Islet precursor cell (in vitro differentiated cells): ENCODE measurements around the gene RPL10A.
A peak's percentile ranks its signal among the peaks of the same experiment; 100 is the strongest.

Experiments used
- DNase-seq: peaks from one replicate; pipeline ENCODE4 v3.0.0-alpha.2; 2018

Gene RPL10A

DNA sequence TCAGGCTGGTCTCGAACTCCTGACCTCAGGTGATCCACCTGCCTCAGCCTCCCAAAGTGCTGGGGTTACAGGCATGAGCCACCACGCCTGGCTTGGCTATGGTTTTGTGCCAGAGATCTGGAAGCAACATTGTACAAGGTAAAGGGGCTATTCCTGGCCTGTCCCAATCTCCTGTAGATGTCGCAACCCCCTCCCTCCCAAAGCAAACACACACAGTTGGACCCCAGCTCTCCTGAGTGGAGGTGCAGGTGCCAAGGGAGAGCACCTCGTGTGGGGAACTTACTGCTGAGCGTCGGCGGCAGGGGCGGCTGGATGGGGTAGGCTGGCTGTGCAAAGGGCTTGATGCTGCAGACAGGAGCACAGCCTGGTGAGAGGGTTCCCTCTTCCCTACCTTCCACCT lies 8.8 kb downstream of the RPL10A start:
- no peak for DNase-seq

DNA sequence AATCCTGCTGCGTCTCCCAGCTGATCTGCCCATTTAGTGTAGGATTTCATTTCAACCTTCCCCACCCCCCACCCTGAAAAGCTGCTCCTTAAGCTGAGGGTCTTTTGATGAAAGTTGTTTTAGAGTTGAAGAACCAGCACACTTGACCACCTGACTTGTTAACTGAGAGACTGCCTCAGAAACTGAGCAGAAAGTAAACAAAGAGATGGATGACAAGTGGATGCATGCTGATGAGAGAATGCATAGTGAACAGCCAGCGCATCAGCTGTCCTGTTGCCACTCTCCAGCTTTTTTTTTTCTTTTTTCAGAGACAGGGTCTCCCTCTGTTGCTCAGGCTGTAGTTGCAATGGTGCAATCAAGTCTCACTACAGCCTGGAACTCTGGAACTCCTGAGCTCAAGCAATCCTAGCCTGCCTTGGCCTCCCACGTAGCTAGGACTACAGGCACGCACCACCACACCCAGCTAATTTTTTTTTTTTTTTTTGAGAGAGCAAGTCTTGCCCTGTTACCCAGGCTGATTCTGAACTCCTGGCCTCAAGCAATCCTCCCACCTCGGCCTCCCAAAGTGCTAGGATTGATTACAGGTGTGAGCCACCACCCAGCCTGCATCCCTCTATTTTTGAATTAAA lies 9.5 kb downstream of the RPL10A start:
- DNase-seq: no peak

DNA sequence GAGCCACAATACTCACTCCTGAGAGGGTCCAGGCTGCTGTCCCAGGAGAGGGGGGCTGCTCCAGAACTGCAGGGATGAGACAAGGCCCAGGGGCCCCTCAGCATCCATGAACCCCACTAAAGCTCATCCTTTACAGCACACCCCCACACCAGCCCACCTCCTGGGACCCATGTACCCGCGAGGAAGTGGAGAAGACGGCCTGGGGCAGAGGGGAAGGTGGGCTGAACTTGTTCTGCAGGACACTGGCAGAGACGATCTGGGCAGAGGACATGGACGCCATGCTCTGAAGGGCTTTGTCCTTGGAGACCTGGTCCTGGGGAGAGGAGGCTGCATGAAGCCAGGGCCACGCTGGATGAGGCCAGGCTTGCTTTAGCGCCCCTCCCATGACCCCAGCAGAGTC lies 10.1 kb downstream of the RPL10A start:
- no peak for DNase-seq

DNA sequence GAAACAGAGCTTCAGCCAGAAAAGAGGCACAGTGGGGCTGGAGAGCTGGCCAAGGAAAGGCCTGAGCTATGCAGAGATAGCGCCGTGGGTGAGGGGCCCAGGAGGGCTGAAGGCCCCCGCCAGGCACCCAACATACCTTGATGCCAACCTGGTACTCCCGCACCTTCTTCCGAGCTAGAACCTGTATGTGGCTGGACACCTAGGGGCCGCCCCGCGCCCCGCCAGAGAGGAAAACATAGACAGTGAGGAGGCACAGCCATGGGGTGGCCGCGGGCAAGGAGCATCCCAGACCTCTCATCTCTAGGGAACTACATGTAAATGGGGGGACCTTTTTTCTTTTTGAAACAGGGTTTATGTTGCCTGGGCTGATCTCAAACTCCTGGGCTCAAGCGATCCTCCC lies 12.0 kb downstream of the RPL10A start:
- DNase-seq: no peak

DNA sequence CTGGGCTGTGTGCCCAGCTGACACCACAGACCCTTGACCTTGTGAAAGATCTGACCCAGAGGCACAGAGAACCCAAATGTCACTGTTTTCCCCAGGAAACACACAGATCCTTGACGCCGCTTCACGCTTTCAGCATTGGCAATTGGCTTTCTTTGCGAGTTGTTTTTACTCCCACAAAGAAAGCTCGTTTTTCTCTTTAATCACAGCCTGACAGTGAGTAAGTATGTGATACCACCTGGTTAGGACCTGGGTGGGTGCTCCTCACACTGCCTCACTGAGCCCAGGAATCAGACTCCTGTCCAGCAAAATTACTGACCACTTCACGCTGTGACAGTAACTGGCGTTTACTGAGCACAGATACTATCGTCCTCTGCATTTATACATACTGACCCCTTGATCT lies 13.0 kb downstream of the RPL10A start:
- DNase-seq: no peak

DNA sequence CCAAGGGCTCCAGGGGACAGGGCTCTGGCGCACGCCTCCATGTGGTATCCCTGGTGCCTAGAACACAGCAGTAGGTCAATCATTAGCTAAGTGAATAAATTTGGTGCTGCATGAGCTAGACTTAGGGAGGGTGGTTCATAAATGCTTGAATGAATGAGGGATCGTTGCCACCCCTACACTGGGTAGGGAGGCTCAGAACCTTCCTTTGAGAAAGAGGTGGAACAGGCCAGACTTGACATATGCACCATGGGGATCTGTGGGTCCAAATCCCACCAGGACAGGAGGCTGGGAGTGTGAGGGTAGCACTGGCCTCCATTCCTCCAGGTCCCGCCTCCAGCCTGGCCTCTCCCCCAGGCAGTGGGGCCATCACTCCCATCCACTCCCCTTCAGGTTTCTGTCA lies 14.9 kb downstream of the RPL10A start:
- DNase-seq: no peak

DNA sequence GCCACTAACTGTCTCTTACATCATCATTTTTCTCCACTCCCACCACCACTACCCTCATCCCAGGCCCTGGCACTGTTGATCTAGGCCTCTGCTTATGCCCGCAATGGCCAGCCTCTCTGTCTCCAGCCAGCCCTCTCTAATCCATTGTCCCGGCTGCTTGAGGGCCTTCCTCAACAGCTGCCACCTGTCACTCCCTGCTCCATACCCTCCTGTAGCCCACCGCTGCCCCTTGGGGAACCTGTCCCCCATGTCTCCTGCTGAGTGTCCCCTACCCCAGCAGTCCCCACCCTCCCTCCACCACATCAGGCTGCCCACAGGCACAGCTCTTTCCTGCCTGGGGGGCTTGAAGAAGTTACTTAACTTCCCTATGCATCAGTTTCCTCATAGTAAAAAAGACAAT lies 15.3 kb downstream of the RPL10A start:
- DNase-seq: no peak

DNA sequence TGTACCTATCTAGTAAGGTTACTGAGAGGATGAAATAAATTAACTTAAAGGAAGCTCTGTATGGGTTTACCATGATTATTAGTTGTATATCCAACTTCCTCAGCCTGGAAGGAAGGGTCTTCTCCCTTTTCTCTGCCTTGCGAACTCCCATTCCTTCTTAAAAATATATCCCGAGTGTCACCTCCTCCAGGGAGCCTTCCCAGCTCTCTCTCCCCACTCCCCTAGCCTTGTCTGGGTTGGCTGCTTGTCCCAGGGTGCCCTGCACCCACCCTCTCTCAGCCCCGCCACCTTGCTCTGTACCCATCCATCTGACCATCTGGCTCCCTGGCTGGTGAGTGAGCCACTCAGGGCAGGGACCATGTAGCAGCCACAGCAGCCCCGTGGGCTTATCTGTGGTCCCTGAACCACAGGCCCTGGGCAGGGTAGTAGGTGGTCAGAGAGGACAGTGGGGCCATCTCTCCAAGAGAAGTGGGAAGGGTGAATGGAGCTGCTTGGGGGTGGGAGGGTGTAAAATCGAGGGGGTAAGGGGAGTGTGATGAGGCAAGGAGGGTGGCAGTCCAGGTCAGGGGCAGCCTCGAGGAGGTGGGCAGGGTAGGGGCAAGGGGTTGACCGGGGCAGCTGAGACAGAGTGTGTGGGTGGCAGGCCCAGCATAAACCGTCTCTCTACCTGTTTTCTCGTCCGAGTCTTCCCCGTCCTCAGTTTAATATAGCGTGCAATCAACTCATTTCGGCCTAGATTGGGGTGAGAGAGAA lies 15.9 kb downstream of the RPL10A start:
- no peak for DNase-seq

DNA sequence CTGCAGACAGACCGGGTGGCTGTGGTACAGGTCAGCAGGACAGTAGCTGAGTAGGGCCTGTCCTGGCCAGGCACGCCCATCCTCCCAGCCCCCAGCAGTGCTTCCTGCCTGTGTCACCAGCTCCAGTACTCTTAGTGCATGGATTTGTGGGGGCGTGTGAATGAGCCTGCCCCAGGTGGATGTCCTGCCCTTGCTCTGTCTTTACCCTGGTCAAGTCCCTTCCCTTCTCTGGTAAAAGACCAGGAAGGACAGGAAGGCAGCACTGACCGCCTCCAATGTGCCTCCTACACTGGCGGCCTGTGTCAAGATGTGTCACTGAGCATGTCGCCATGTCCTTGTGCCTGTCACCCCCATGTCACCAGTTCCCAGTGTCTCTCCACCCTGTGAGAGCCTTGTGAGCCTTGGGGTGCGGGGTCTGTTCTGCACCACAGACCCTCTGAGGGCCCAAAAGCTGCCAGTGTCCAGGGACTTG lies 16.8 kb downstream of the RPL10A start:
- DNase-seq: peak; percentile 83

DNA sequence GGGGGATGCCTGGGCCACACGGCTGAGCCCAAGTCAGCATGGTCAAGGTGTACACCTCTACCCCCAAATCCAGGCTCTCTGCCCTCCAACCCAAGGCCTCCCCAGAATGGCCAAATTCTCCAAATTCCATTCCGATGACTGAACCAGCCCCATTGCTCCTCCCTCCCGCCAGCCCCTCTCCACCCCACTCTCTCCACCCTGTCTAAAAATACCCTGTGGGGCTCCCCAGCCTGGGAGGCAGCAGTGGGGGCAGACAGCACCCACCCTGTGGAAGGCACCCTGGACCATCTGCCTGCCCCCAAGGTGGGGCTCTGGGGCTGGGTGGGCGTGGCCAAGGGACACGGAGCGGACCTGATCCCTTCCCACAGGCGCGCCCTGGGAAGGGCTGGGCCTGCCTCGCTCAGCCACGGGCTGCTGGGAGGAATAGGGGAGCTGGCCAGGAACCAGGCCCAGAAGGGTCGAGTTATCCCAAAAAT lies 17.2 kb downstream of the RPL10A start:
- DNase-seq: peak; percentile 91

DNA sequence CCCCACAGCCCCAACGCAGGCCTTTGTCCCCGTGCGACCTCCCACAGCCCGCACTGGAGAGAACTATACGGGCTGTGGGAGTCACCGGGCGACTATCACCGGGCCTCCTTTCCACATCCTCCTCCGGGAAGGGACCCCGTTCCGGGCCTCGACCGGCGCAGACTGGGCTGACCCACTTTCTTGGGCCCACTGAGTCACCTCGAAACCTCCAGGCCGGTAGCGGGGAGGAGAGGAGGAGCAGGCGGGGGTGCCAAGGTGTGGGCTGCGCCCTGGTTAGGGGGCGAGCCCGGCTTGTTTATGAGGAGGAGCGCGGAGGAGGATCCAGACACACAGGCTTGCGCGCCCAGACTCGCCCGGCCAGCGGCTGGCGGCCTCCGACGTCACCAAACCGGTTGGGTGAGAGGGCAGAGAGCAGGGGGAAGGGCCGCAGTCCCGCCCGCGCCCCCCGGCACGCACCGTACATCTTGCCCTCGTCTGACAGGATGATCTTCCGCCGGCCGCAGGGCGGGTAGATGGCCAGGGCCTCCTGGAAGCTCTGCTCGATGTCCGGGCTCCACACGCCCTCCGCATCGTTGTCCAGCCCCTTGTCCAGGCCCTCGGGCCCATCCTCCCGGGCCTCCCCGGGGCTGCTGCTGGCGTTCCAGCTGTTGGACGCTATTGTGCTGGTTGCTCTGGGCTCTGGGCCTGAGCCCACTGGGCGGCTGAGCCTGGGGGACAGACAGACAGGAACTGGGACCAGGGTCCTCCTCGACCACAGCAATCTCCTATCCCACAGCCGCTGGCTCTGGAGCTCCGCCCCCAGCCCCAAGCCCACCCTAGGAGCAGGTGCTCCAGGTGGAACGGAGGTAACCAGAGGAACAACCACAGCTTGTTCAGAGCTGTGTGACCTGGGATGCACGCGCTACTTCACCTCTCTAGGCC lies 18.1 kb downstream of the RPL10A start:
- peak; percentile 98 for DNase-seq

DNA sequence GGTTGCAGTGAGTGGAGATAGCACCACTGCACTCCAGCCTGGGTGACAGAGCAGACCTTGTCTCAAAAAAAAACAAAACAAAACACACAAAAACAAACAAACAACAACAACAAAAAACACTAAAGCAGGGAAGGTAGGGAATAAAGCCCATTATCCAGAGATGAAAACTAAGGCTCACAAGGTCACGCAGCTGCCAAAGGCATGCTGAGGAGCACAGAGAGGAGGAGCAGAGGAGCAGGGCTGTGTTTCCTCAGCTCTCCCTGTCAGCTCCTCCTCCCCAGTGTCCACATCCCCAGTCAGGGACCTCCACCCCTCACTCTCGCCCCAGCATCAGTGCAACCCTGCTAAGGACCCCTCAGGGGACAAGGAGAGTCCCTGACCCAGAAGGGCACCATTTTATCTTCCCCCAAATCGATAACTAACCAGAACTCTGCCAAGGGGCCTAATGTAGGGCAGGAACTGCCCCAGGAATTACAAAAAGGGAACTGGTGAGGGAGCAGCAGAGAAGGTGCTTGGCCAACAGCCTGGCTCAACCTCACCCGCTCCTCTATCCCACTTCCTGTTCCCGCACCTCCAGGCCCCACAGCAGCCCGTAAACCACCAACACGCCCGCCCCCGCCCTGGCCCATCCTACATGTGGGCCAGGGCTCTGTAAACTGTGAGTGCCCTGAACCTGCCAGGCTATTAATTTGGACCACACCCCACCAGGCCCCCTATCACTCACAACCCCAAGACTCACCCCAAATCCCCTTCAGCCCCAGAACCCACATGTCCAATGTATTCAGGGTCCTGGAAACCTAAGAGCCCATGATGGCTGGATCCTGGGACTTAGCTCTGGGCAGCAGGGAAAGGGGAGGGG lies 19.7 kb downstream of the RPL10A start:
- peak; percentile 79 for DNase-seq

DNA sequence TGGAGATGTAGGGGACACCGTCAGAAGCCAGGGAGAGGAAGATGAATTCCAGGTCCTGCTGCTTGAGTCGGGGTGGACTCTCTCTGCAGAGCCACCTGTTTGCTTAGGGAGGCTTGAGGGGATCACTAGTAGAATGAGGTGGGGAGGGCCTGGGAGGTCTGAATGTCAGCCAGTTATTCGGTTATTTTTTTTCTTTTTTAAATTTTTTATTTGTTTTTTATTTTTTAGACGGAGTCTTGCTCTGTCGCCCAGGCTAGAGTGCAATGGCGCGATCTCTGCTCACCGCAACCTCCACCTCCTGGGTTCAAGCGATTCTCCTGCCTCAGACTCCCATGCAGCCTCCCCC lies 20.3 kb downstream of the RPL10A start:
- no peak for DNase-seq

DNA sequence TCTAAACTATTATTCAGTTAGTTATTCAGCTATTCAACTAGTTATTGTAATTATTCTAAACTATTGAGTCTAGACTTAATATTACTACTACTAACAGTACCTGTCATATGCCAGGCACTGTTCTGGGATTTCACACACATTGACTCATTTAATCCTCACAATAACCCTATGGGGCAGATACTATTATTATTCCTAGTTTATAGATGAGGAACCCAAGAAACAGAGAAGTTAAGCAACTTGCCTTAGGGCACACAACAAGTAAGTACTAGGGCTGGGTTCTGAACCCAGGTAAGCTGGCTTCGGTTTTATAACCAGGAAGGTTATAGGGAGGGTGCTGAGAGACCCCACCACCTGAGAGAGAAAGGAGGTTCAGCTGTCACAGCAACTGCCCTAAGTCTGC lies 20.9 kb downstream of the RPL10A start:
- DNase-seq: no peak

DNA sequence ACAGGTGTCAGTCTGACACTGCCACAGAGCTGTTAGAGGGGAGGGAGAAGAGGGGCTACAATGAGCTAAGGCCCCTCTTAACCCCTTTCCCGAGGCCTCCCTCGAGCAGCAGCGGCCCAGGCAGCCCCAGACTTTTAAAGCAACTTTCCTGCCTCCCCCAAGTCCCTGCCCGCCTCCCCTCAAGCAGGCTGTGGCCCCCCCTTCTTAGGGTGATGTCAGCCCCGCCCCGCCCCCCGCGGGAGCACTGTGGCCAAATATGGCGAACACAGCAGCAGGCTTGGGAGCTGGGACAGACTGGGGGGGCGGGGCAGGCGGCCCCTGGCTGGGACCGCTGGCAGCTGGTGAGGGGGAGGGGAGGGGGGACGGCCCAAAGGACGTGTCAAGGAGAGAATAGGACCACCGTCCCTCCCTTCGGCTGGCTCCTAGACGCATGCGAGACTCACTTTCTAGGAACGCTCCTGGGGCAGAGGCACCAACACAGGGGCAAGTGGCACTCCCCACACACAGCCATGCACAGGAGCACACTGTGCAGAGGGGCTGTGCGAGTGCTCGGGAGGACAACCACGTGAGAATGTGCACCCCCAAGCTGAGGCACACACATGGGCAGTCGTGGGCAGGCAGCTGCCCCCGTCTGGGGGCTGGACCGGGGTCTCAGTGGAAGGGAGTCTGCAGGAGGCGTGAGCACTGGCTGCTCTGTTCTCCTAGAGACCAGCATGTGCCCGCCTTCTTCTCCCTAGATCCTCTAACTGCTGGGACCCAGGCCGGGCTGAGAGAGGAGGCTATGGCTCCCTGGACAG lies 22.0 kb downstream of the RPL10A start:
- DNase-seq: peak; percentile 97

DNA sequence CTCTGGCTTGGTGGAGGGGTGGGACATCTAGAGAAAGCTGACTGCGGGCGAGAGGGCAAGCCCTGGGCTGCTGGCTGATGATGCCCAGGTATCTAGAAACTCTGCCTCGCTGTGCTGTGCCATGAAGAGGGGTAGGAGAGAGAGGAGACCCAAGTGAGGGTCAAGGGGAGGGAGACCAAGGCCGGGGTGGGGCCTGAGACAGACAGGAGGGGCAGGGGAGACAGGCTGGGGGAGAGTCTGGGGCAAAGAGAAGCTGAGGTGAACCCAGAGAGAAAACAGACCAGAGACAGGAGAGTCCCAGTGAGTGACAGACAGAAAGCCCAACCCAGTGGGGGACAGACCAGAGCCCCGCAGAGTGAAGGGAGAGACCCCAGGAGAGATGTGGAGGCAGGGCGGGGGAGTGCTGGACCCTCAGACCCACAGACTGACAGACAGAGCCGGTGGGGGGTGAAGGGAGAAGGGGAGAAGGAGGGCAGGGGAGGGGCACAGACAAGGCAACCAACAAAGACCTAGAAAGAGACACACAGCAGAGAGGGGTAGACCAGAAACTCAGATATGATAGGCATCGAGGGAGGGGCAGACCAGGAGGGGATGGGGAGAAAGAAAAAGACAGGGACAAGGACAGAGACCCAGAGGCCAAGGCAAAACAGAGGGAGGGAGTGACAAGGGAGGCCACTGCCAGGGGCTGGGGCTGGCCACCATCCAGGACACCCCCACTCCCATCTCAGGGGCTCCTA lies 22.8 kb downstream of the RPL10A start:
- DNase-seq: no peak

DNA sequence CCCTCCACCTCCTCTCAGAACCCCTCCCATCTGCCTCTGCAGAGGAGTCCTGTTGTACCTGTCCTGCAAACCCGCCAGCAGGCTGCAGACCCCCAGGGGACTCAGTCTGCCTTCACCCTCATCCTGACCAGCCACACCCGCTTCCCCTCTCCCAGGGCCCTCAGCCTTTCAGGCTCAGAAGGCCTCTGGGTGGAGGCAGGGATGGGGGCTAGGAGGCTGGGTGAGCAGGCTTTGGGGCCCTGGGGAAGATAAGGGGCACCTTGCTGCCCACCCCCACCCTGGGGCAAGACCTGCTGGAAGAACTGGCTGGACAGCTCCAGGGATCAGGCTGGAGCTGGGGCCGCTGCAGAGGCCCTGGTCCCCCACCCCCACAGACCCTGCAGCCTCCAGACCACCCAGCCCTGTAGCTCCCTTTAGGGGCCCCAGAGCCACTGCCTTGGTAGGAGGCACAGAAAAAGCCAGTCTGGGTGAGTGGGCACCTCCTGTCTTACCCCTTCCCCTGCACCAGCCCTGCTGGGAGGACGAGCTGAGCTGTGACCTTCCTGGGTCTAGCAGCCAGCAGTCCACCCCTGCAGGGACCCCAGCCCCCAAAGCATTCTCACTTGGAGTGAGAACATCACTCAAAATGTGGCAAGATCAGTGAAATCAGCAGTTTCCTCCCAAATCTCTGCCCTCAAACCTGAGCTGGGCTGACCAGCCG lies 23.5 kb downstream of the RPL10A start:
- peak; percentile 81 for DNase-seq

DNA sequence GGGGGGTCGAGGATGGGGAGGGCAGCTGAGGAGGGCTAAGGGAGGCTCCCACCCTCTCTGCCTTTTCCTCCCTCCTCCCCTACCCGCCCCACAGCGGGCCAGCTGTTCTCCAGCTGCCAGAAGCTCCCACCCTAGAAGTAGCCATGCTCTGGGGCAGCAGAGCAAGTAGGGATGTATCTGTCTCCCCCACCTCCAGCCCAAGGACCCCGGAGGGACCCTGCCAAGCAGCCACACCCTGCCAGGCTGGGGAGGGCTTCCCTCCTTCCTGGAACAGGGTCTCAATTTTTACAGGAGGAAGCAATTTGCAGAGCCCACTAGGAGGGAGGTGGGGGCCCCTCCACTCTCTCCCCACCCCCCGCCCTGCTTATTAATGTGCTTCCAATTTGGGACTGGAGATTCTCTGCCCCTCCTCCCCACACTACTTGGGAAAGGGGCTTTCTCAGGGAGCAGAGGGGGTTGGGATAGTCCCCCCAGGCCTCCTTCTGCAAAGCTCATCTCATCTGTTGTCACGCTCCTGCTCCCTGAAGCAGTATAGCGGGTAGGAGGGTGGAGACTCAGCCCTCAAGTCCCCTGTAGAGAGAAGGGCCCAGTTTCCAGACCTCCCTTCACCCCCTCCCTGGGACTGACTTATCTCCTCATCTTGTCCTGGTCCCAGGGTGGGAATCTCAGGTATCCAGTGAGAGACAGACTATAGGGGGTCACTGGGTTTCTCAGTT lies 24.2 kb downstream of the RPL10A start:
- DNase-seq: no peak

DNA sequence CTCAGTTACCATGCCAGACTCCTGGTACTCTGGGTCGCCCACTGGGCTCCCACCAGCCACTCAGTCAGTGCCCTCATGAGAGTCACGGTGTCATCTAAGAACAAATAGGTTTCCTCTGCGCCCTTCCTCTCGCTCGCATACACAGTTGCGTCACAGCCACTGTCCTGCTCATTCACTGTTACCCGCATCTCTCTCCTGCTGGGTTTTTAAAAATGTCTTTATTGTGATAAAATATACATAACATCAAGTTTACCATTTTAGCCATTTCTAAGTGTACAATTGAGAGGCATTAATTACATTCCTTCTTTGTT lies 24.7 kb downstream of the RPL10A start:
- DNase-seq: no peak
